ENCODE results near the gene DYRK1B.
"Not testable (repeated sequence)": the region's sequence is repeated elsewhere in the genome, so short reads cannot be mapped to it uniquely, and the experiment has no call there.

DYRK1B gene

GRCh38 chr19:39817888-39818561 is 15.9 kb downstream of the DYRK1B start:
- no peak for TF ChIP-seq CTCF (IDR thresholded peaks at IDR 0.05; ENCODE audit: insufficient read depth, low read depth, low read length, missing control alignments)
- no peak for DNase-seq (ENCODE audit: low read depth)
- no peak overlapping the region for H3K4me3 ChIP-seq (ENCODE audit: low read length)

- TF ChIP-seq CTCF (IDR thresholded peaks at IDR 0.05; ENCODE audit: insufficient read depth, low read depth, low read length, missing control alignments), result no peak
Observed at GRCh38 chr19:39816287-39817048, 17.5 kb downstream of the DYRK1B start.

GRCh38 chr19:39814595-39814994 is 19.4 kb downstream of the DYRK1B start:
- TF ChIP-seq CTCF (IDR thresholded peaks at IDR 0.05; ENCODE audit: insufficient read depth, low read depth, low read length, missing control alignments), result no peak
- no peak for DNase-seq (ENCODE audit: low read depth)
- H3K4me3 ChIP-seq (ENCODE audit: low read length), result no peak overlapping the region

More at GRCh38 chr19:39816287-39817048, 17.5 kb downstream of the DYRK1B start:
- no peak overlapping the region for H3K4me3 ChIP-seq (ENCODE audit: low read length)
- no peak for DNase-seq (ENCODE audit: low read depth)

GRCh38 chr19:39814111-39814510 is 19.9 kb downstream of the DYRK1B start:
- H3K4me3 ChIP-seq (ENCODE audit: low read length), result not testable (repeated sequence)

GRCh38 chr19:39813264-39813993 is 20.5 kb downstream of the DYRK1B start:
- TF ChIP-seq CTCF (IDR thresholded peaks at IDR 0.05; ENCODE audit: insufficient read depth, low read depth, low read length, missing control alignments), result no peak
- no peak for DNase-seq (ENCODE audit: low read depth)

More at GRCh38 chr19:39814111-39814510, 19.9 kb downstream of the DYRK1B start:
- not testable (repeated sequence) for DNase-seq (ENCODE audit: low read depth)

GRCh38 chr19:39811064-39811463 is 22.9 kb downstream of the DYRK1B start:
- no peak for TF ChIP-seq CTCF (IDR thresholded peaks at IDR 0.05; ENCODE audit: insufficient read depth, low read depth, low read length, missing control alignments)
- no peak for DNase-seq (ENCODE audit: low read depth)
- no peak overlapping the region for H3K4me3 ChIP-seq (ENCODE audit: low read length)

More at GRCh38 chr19:39813264-39813993, 20.5 kb downstream of the DYRK1B start:
- no peak overlapping the region for H3K4me3 ChIP-seq (ENCODE audit: low read length)

GRCh38 chr19:39810424-39810823 is 23.5 kb downstream of the DYRK1B start:
- no peak for DNase-seq (ENCODE audit: low read depth)
- no peak for TF ChIP-seq CTCF (IDR thresholded peaks at IDR 0.05; ENCODE audit: insufficient read depth, low read depth, low read length, missing control alignments)

More at GRCh38 chr19:39810424-39810823, 23.5 kb downstream of the DYRK1B start:
- H3K4me3 ChIP-seq (ENCODE audit: low read length), result no peak overlapping the region
